ENCODE results near the gene CLINT1.

DNA sequence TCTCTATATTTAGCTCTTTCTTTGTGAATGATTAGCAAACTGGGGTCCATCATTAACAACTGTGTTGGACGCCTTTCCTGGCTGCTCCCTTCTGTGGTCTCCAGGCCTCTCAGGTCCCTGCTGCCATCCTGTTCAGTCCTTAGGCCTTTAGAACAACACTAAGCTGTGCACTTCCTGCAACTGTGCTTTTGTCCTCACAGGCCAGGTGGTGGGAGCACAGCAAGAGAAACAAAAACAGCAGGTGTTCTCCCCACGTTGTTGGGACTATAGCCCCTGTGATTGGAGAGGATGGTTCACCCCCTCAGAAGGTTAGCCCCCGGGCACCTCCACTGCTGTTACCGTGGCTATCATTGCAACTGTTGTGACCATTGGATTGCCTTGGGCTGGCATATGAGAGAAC, 41.7 kb upstream of the CLINT1 start:
- TF ChIP-seq, protein P1, sequence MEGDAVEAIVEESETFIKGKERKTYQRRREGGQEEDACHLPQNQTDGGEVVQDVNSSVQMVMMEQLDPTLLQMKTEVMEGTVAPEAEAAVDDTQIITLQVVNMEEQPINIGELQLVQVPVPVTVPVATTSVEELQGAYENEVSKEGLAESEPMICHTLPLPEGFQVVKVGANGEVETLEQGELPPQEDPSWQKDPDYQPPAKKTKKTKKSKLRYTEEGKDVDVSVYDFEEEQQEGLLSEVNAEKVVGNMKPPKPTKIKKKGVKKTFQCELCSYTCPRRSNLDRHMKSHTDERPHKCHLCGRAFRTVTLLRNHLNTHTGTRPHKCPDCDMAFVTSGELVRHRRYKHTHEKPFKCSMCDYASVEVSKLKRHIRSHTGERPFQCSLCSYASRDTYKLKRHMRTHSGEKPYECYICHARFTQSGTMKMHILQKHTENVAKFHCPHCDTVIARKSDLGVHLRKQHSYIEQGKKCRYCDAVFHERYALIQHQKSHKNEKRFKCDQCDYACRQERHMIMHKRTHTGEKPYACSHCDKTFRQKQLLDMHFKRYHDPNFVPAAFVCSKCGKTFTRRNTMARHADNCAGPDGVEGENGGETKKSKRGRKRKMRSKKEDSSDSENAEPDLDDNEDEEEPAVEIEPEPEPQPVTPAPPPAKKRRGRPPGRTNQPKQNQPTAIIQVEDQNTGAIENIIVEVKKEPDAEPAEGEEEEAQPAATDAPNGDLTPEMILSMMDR (IDR thresholded peaks at IDR 0.05): no peak
- TF ChIP-seq POLR2AphosphoS5 (IDR thresholded peaks at IDR 0.05) (no peak), POLR2A (IDR thresholded peaks at IDR 0.05) (no peak), EP300 (IDR thresholded peaks at IDR 0.05) (no peak)

Data from stomach (tissue), 4 donors.